ENCODE data around the gene WDFY4. TPM values are rescaled to one million over a fixed set of nuclear protein-coding genes. Genes with fewer than 3 reads are reported as not detected.
A peak's percentile ranks its signal among the peaks of the same experiment; 100 is the strongest.

WDFY4 gene
- 1 to 10 TPM; 3.3 to 7.1 TPM for total RNA-seq
- polyA plus RNA-seq = under 1 TPM; 0.57 to 0.83 TPM

GRCh38 chr10:48684792-48685623 lies at the start of gene WDFY4:
TSS of gene WDFY4 (plus strand) at chr10:48684873. CDS start at chr10:48709733, 24,860 bp downstream.
- TF ChIP-seq TAF1 (conservative IDR thresholded peaks at IDR 0.05) (no peak), ATF3 (IDR thresholded peaks at IDR 0.05) (no peak), ZBTB33 (IDR thresholded peaks at IDR 0.05) (no peak), HNF4A (conservative IDR thresholded peaks at IDR 0.05) (no peak), NR2F2 (IDR thresholded peaks at IDR 0.05) (no peak), FOXA2 (IDR thresholded peaks at IDR 0.05) (no peak), CTCF (IDR thresholded peaks at IDR 0.05; ENCODE audit: low read depth, low read length, missing input control) (no peak), RXRA (IDR thresholded peaks at IDR 0.05) (no peak), MAX (IDR thresholded peaks at IDR 0.05) (no peak), JUND (IDR thresholded peaks at IDR 0.05) (no peak)
- Histone ChIP-seq H3K27ac (ENCODE audit: low read depth in 1 of 2, low read length in 2 of 2) (peak within 1 kb of the TSS; percentile 29 to 51), H3K9me3 (ENCODE audit: control insufficient read depth in 4 of 4, low read length in 3 of 4) (no peaks in the 10 kb centered on the region), H3K4me3 (ENCODE audit: low read depth in 1 of 3, low read length in 3 of 3) (no peak within 1 kb of the TSS), H3K4me1 (ENCODE audit: control insufficient read depth in 4 of 4, insufficient read depth in 4 of 4, low read length in 3 of 4) (no peaks in the 10 kb centered on the region), H3K9ac (ENCODE audit: low read depth in 1 of 2, low read length in 2 of 2) (no peak within 1 kb of the TSS), H3K27me3 (ENCODE audit: control insufficient read depth in 4 of 4, insufficient read depth in 4 of 4, low read length in 3 of 4) (no peaks in the 10 kb centered on the region), H3K36me3 (ENCODE audit: control insufficient read depth in 4 of 4, insufficient read depth in 3 of 4, low read depth in 1 of 4, low read length in 3 of 4) (no peaks in the 10 kb centered on the region)
- WGBS = 81% methylated on average over 23 of the region's 23 CpGs
- no peak for DNase-seq (ENCODE audit: low spot score)

- no peak for TF ChIP-seq YY1 (IDR thresholded peaks at IDR 0.05)
- TF ChIP-seq FOXA2 (IDR thresholded peaks at IDR 0.05) = no peak
- no peak for TF ChIP-seq EGR1 (IDR thresholded peaks at IDR 0.05; ENCODE audit: low read depth in 2 of 2)
- no peak for TF ChIP-seq HNF4A (conservative IDR thresholded peaks at IDR 0.05)
- no peak for TF ChIP-seq MAX (IDR thresholded peaks at IDR 0.05)
- TF ChIP-seq ZBTB33 (IDR thresholded peaks at IDR 0.05) = no peak
- TF ChIP-seq SP1 (IDR thresholded peaks at IDR 0.05) = no peak
- no peak for TF ChIP-seq JUND (IDR thresholded peaks at IDR 0.05)
- no peak for TF ChIP-seq GABPA (IDR thresholded peaks at IDR 0.05 in 1 of 2, conservative IDR thresholded peaks at IDR 0.05 in 1 of 2)
- TF ChIP-seq NR2F2 (IDR thresholded peaks at IDR 0.05) = no peak
- TF ChIP-seq RAD21 (IDR thresholded peaks at IDR 0.05) = no peak
- Histone ChIP-seq H3K4me3 (ENCODE audit: low read depth in 1 of 3, low read length in 3 of 3) (no peak overlapping the region), H3K4me1 (ENCODE audit: control insufficient read depth in 4 of 4, insufficient read depth in 4 of 4, low read length in 3 of 4) (no peaks in the 10 kb centered on the region), H3K27me3 (ENCODE audit: control insufficient read depth in 4 of 4, insufficient read depth in 4 of 4, low read length in 3 of 4) (no peaks in the 10 kb centered on the region), H3K36me3 (ENCODE audit: control insufficient read depth in 4 of 4, insufficient read depth in 3 of 4, low read depth in 1 of 4, low read length in 3 of 4) (no peaks in the 10 kb centered on the region), H3K9ac (ENCODE audit: low read depth in 1 of 2, low read length in 2 of 2) (no peak overlapping the region), H3K27ac (ENCODE audit: low read depth in 1 of 2, low read length in 2 of 2) (no peak overlapping the region), H3K9me3 (ENCODE audit: control insufficient read depth in 4 of 4, low read length in 3 of 4) (peaks cover 0 to 3% (median 0%) of the 10 kb centered on the region in 4 donors)
- DNase-seq (ENCODE audit: low spot score) = no peak
- 83% methylated on average over 8 of the region's 8 CpGs for WGBS
Observed at GRCh38 chr10:48634984-48635557, 49.6 kb upstream of the WDFY4 start.

All from liver (tissue), 9 donors.